K562 (cell line): ENCODE data around the gene PPDPF. TPM values are rescaled to one million over a fixed set of nuclear protein-coding genes. Genes with fewer than 3 reads are reported as not detected.

Source experiments
- DNMT1 ChIP-seq: fragments of 450-650 bp; IDR thresholded peaks from 2 replicates; pipeline ENCODE4 v1.6.1; 2016; ENCODE audit warnings: antibody characterized with exemption, mild to moderate bottlenecking
- ELF2 ChIP-seq: fragments of 250-450 bp; sonication (Bioruptor Pico); IDR thresholded peaks from 2 replicates; pipeline ENCODE4 v1.5.0; 2021; ENCODE audit warnings: mild to moderate bottlenecking
- FOXJ3 ChIP-seq: sonication (generic); formaldehyde crosslinking; IDR thresholded peaks from 2 replicates; pipeline ENCODE4 v1.4.0; 2020; ENCODE audit warnings: mild to moderate bottlenecking, missing genetic modification reagents
- GABPA ChIP-seq: fragments of 200-800 bp; sonication (Bioruptor generic); conservative IDR thresholded peaks from 2 replicates; pipeline ENCODE4 v1.6.1; 2016; ENCODE audit warnings: low read depth, missing genetic modification characterization, missing compliant biosample characterization
- HMG20A ChIP-seq: fragments of 450-650 bp; formaldehyde crosslinking; conservative IDR thresholded peaks from 2 replicates; pipeline ENCODE4 v1.4.0; 2020; ENCODE audit warnings: mild to moderate bottlenecking, mixed read lengths
- JUND ChIP-seq, 2 experiments: IDR thresholded peaks; 2 replicates in 1 of 2; 3 replicates in 1 of 2; pipeline ENCODE4 v1.6.1; 2011; ENCODE audit warnings: borderline replicate concordance in 2 of 2, low read depth in 2 of 2, low read length in 2 of 2, improper control_type of control experiment in 1 of 2, missing biosample characterization in 1 of 2, missing genetic modification characterization in 1 of 2, missing genetic modification reagents in 1 of 2
- KLF10 ChIP-seq: fragments of 250-450 bp; sonication (Bioruptor Pico); IDR thresholded peaks from 2 replicates; pipeline ENCODE4 v1.6.1; 2021; ENCODE audit warnings: matching md5 sums
- KLF16 ChIP-seq: IDR thresholded peaks from 2 replicates; pipeline ENCODE4 v1.6.1; 2016; ENCODE audit warnings: antibody characterized with exemption
- KLF6 ChIP-seq: fragments of 250-450 bp; sonication (Bioruptor Pico); IDR thresholded peaks from 2 replicates; pipeline ENCODE4 v1.4.0; 2020; ENCODE audit warnings: mild to moderate bottlenecking, moderate library complexity, borderline replicate concordance
- OTX1 ChIP-seq: fragments of 450-650 bp; formaldehyde crosslinking; IDR thresholded peaks from 2 replicates; pipeline ENCODE4 v1.4.0; 2022; ENCODE audit warnings: mild to moderate bottlenecking
- PPARD ChIP-seq: fragments of 250-450 bp; sonication (Bioruptor Pico); IDR thresholded peaks from 2 replicates; pipeline ENCODE4 v1.8.0; 2022; ENCODE audit warnings: inconsistent platforms, mild to moderate bottlenecking, moderate library complexity
- PTRF ChIP-seq: fragments of 450-650 bp; IDR thresholded peaks from 2 replicates; pipeline ENCODE4 v1.6.1; 2016; ENCODE audit warnings: mild to moderate bottlenecking, missing genetic modification characterization, missing compliant biosample characterization
- PYGO2 ChIP-seq: fragments of 450-650 bp; IDR thresholded peaks from 2 replicates; pipeline ENCODE4 v1.6.1; 2016; ENCODE audit warnings: mild to moderate bottlenecking, missing genetic modification characterization, moderate library complexity, missing compliant biosample characterization
- RBM15 ChIP-seq: fragments of 200-400 bp; formaldehyde crosslinking; IDR thresholded peaks from 2 replicates; pipeline ENCODE4 v1.6.1; 2018; ENCODE audit warnings: mild to moderate bottlenecking, low read length, moderate library complexity; ENCODE audit not compliant: insufficient read depth
- RCOR1 ChIP-seq, 2 experiments: IDR thresholded peaks; 2 replicates each; pipeline ENCODE4 v1.6.1; 2012; ENCODE audit warnings: low read depth in 2 of 2, low read length in 2 of 2, borderline replicate concordance in 1 of 2, improper control_type of control experiment in 1 of 2
- SMARCE1 ChIP-seq: fragments of 450-650 bp; IDR thresholded peaks from 2 replicates; pipeline ENCODE4 v1.7.1; 2016; ENCODE audit warnings: mild to moderate bottlenecking
- TAF1 ChIP-seq: IDR thresholded peaks from 2 replicates; pipeline ENCODE4 v1.6.1; 2011; ENCODE audit warnings: mild to moderate bottlenecking, low read length, moderate library complexity; ENCODE audit not compliant: insufficient read depth, control insufficient read depth, severe bottlenecking; ENCODE audit errors: extremely low read depth
- TBL1XR1 ChIP-seq, 2 experiments: IDR thresholded peaks; 2 replicates each; pipeline ENCODE4 v1.6.1; 2012; ENCODE audit warnings: improper control_type of control experiment in 2 of 2, low read length in 2 of 2, mild to moderate bottlenecking in 1 of 2
- TOE1 ChIP-seq, 2 experiments: fragments of 450-650 bp in 1 of 2; sonication (generic) in 1 of 2; formaldehyde crosslinking in 1 of 2; IDR thresholded peaks; 2 replicates each; pipeline versions ENCODE4 v1.7.1 to v1.8.0; 2016 to 2022; ENCODE audit warnings: borderline replicate concordance in 2 of 2, mild to moderate bottlenecking in 2 of 2, antibody characterized with exemption in 1 of 2, inconsistent platforms in 1 of 2, low read depth in 1 of 2, missing genetic modification reagents in 1 of 2, moderate library complexity in 1 of 2
- ZEB2 ChIP-seq: fragments of 450-650 bp; IDR thresholded peaks from 2 replicates; pipeline ENCODE4 v1.6.1; 2016
- ZNF384 ChIP-seq: IDR thresholded peaks from 2 replicates; pipeline ENCODE4 v1.6.1; 2012; ENCODE audit warnings: low read depth, low read length, improper control_type of control experiment
- ZNF584 ChIP-seq: fragments of 200-800 bp; sonication (Bioruptor generic); IDR thresholded peaks from 2 replicates; pipeline ENCODE4 v1.6.1; 2016; ENCODE audit warnings: low read depth, mild to moderate bottlenecking, missing genetic modification characterization, missing compliant biosample characterization
- polyA plus RNA-seq, 8 experiments: library from polyadenylated mRNA; depleted of rRNA in 4 of 8; stranded (reverse) in 5 of 8; unstranded in 3 of 8; fragments of >200 nt; fragmentation: Nextera tagmentation in 2 of 8; fragmentation: Illumina TruSeq in 1 of 8; extraction: Ambion mirVana in 2 of 8; extraction: Trizol in 1 of 8; gene quantifications; 2 replicates each; pipeline versions ENCODE4 v1.2.1 to v1.2.3, GENCODE V29; 2011 to 2014; ENCODE audit warnings: inconsistent platforms in 1 of 8, missing spikeins in 1 of 8
- total RNA-seq, 7 experiments: library from RNA; depleted of rRNA in 6 of 7; stranded (reverse); fragments of >200 nt in 6 of 7; fragmentation: Illumina TruSeq in 2 of 7; extraction: Trizol in 2 of 7; gene quantifications; 2 replicates each; pipeline versions ENCODE4 v1.2.1 to v1.2.3, GENCODE V29; 2011 to 2021; ENCODE audit warnings: low replicate concordance in 1 of 7
- TF ChIP-seq, protein P1 (sequence below), 3 experiments: IDR thresholded peaks in 2 of 3; conservative IDR thresholded peaks in 1 of 3; 2 replicates each; pipeline ENCODE4 v1.5.1; 2011 to 2012; ENCODE audit warnings: low read length in 3 of 3, mild to moderate bottlenecking in 3 of 3, control low read depth in 2 of 3, improper control_type of control experiment in 1 of 3, inconsistent platforms in 1 of 3, low read depth in 1 of 3, mixed read lengths in 1 of 3, moderate library complexity in 1 of 3; ENCODE audit not compliant: insufficient read depth in 2 of 3
- TF ChIP-seq, protein P2 (sequence below), 2 experiments: fragments of 450-650 bp; IDR thresholded peaks; 2 replicates each; pipeline ENCODE4 v1.6.1; 2016
- TF ChIP-seq, protein P3 (sequence below): sonication (generic); formaldehyde crosslinking; IDR thresholded peaks from 2 replicates; pipeline ENCODE4 v1.9.0; 2022; ENCODE audit warnings: mild to moderate bottlenecking, missing genetic modification reagents

The PPDPF gene
- total and polyA plus RNA-seq, 9 of the 15 experiments (the other 6 are each of a cell fraction or from before 2014, with no cell fraction given), result 0.77 to 233 (median 10.5) TPM

DNA sequence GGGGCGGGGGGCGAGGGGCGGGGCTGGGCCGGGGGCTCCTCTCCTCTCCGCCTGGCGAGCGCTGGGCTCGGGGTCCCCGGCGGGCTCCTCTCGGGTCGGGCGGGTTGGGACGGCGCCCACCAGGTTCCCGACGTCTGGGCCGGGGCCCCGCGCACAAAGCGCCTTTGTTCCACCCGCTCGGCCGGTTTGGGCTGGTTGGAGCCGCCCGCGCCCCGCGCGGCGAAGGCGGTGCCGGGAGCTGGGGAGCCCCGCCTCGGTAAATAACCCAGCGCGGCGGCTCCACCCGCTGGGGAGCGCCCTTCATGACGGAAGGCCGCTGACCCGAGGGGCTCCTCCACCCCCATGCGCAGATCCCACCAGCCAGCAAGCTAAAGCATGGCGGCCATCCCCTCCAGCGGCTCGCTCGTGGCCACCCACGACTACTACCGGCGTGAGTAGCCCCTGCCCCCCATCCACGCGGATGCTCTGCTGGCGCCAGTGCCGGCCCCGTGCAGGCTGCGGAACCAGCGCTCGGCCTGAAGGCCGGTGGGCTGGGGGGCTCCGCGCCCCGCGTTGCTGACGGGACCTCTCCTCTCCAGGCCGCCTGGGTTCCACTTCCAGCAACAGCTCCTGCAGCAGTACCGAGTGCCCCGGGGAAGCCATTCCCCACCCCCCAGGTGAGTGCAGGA is 503 bp downstream of the PPDPF start (continued):
- TF ChIP-seq RBM15 (no peak), TAF1 (no peak), PYGO2 (tag) (no peak), SMARCE1 (no peak), JUND (IDR thresholded peaks at IDR 0.05; ENCODE audit: borderline replicate concordance, low read depth, low read length) (no peak), JUND (tag; IDR thresholded peaks at IDR 0.05; ENCODE audit: borderline replicate concordance, low read depth, low read length) (no peak), ZNF584 (CRISPR knock-in tag) (no peak), HMG20A (CRISPR knock-in tag) (no peak), ZEB2 (no peak), TBL1XR1 (IDR thresholded peaks at IDR 0.05; ENCODE audit: low read length in 2 of 2) (no peak), KLF10 (CRISPR knock-in tag) (no peak), KLF16 (peak; percentile 99), RCOR1 (IDR thresholded peaks at IDR 0.05; ENCODE audit: borderline replicate concordance in 1 of 2, low read depth in 2 of 2, low read length in 2 of 2) (no peak), PPARD (CRISPR knock-in tag) (no peak), ELF2 (no peak), OTX1 (CRISPR knock-in tag) (0 out of 2 replicates have a peak, but pooled peaks have one; percentile 40), PTRF (tag) (no peak), DNMT1 (no peak), TOE1 (IDR thresholded peaks at IDR 0.05; ENCODE audit: borderline replicate concordance) (0 out of 2 replicates have a peak, but pooled peaks have one; percentile 26), TOE1 (CRISPR knock-in tag; IDR thresholded peaks at IDR 0.05; ENCODE audit: borderline replicate concordance, low read depth) (no peak), GABPA (tag) (no peak), FOXJ3 (CRISPR knock-in tag) (no peak), ZNF384 (no peak), KLF6 (CRISPR knock-in tag) (peak; percentile 81; the same call in 1 of the 2 replicates)
- TF ChIP-seq, protein P1, sequence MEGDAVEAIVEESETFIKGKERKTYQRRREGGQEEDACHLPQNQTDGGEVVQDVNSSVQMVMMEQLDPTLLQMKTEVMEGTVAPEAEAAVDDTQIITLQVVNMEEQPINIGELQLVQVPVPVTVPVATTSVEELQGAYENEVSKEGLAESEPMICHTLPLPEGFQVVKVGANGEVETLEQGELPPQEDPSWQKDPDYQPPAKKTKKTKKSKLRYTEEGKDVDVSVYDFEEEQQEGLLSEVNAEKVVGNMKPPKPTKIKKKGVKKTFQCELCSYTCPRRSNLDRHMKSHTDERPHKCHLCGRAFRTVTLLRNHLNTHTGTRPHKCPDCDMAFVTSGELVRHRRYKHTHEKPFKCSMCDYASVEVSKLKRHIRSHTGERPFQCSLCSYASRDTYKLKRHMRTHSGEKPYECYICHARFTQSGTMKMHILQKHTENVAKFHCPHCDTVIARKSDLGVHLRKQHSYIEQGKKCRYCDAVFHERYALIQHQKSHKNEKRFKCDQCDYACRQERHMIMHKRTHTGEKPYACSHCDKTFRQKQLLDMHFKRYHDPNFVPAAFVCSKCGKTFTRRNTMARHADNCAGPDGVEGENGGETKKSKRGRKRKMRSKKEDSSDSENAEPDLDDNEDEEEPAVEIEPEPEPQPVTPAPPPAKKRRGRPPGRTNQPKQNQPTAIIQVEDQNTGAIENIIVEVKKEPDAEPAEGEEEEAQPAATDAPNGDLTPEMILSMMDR (IDR thresholded peaks at IDR 0.05 in 2 of 3, conservative IDR thresholded peaks at IDR 0.05 in 1 of 3; ENCODE audit: insufficient read depth in 2 of 3, low read depth in 1 of 3, low read length in 3 of 3), result peak; percentile 15 to 39 (median 39); a peak in 3 of 6 replicates
- TF ChIP-seq, protein P2, sequence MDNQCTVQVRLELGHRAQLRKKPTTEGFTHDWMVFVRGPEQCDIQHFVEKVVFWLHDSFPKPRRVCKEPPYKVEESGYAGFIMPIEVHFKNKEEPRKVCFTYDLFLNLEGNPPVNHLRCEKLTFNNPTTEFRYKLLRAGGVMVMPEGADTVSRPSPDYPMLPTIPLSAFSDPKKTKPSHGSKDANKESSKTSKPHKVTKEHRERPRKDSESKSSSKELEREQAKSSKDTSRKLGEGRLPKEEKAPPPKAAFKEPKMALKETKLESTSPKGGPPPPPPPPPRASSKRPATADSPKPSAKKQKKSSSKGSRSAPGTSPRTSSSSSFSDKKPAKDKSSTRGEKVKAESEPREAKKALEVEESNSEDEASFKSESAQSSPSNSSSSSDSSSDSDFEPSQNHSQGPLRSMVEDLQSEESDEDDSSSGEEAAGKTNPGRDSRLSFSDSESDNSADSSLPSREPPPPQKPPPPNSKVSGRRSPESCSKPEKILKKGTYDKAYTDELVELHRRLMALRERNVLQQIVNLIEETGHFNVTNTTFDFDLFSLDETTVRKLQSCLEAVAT (IDR thresholded peaks at IDR 0.05), result no peak
- TF ChIP-seq, protein P3, sequence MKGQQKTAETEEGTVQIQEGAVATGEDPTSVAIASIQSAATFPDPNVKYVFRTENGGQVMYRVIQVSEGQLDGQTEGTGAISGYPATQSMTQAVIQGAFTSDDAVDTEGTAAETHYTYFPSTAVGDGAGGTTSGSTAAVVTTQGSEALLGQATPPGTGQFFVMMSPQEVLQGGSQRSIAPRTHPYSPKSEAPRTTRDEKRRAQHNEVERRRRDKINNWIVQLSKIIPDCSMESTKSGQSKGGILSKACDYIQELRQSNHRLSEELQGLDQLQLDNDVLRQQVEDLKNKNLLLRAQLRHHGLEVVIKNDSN (CRISPR knock-in tag), result no peak
